Activated CD8-positive, alpha-beta T cell treated with anti-CD3 and anti-CD28 coated beads for 36 hours (primary cell): Measurements from ENCODE around the gene MACROD2. TPM values are rescaled to one million over a fixed set of nuclear protein-coding genes. Genes with fewer than 3 reads are reported as not detected.

Experiments
- ATAC-seq: fragments of 200-7000 bp; cut with Tn5 transposase; one replicate; pipeline ENCODE4 v1.10.0; 2021; ENCODE audit warnings: mild to moderate bottlenecking, moderate library complexity
- CTCF ChIA-PET: fragments of 350-600 bp; sonication (Branson Sonifier 250); formaldehyde crosslinking; loops from one replicate; lab custom pipeline; 2021; ENCODE audit warnings: antibody characterized with exemption; lab: Charles Lee
- POLR2A ChIA-PET: fragments of 350-600 bp; sonication (Branson Sonifier 250); formaldehyde crosslinking; loops from one replicate; lab custom pipeline; 2021; ENCODE audit warnings: antibody characterized with exemption; lab: Charles Lee
- DNase-seq: peaks from one replicate; pipeline ENCODE4 v3.0.0-alpha.2; 2020
- H3K27ac Mint-ChIP-seq: one replicate; pipeline ENCODE4 v1.8.0; 2021; ENCODE audit warnings: mild to moderate bottlenecking, mixed read lengths
- H3K27me3 Mint-ChIP-seq: one replicate; pipeline ENCODE4 v1.8.0; 2021; ENCODE audit warnings: mixed read lengths
- H3K36me3 Mint-ChIP-seq: one replicate; pipeline ENCODE4 v1.8.0; 2021; ENCODE audit warnings: low read depth, mixed read lengths
- H3K4me1 Mint-ChIP-seq: one replicate; pipeline ENCODE4 v1.8.0; 2021; ENCODE audit warnings: low read depth, mixed read lengths
- H3K4me3 Mint-ChIP-seq: one replicate; pipeline ENCODE4 v1.8.0; 2021; ENCODE audit warnings: mild to moderate bottlenecking, moderate library complexity, mixed read lengths
- H3K9me3 Mint-ChIP-seq: one replicate; pipeline ENCODE4 v1.8.0; 2021; ENCODE audit warnings: mixed read lengths
- intact Hi-C: fragments of 100-400 bp; cut with micrococcal nuclease; formaldehyde crosslinking; loops from one replicate; pipeline ENCODE4 v1.10.0; 2022
- total RNA-seq, 2 experiments: library from RNA; stranded (reverse); gene quantifications; one replicate each; pipeline ENCODE4 v1.2.3, GENCODE V29; 2021
- TF ChIP-seq, protein P1 (sequence below): fragments of 200-600 bp; IDR thresholded peaks from one replicate; pipeline ENCODE4 v1.8.0; 2022; ENCODE audit warnings: antibody characterized with exemption, mild to moderate bottlenecking

MACROD2 gene
- total RNA-seq, 2 experiments from 2014 or later: not detected

DNA sequence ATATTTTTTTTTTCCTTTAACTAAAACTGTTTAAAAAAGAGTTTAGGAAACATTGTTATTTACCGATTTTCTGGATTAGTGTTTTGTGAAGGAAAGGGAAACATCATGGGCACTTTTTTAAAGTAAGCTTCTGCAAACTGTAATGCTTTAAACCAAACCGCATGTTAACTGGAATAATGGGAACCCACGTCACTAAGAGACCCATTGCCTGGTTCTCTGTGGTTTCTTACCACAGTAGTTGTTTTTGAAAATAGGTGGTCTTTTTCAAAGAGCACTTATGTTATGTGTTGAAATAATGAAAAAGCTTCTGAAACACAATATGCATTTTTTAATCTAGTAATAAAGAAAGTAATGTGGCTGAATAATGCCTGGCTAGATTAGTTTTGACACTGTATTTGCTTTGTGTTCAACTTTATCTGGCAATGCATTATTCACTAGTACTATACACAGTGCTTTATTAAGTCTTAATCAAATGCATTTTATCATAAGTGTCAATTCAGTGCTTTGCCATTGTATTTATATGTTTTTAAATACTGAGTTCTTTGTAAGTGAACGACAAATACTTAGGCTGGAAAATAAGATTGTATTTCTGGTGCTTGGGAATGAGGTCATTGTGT is 1096.2 kb downstream of the MACROD2 start:
- H3K4me1 Mint-ChIP-seq: peaks cover 2% of the 10 kb centered on the region
- TF ChIP-seq, protein P1, sequence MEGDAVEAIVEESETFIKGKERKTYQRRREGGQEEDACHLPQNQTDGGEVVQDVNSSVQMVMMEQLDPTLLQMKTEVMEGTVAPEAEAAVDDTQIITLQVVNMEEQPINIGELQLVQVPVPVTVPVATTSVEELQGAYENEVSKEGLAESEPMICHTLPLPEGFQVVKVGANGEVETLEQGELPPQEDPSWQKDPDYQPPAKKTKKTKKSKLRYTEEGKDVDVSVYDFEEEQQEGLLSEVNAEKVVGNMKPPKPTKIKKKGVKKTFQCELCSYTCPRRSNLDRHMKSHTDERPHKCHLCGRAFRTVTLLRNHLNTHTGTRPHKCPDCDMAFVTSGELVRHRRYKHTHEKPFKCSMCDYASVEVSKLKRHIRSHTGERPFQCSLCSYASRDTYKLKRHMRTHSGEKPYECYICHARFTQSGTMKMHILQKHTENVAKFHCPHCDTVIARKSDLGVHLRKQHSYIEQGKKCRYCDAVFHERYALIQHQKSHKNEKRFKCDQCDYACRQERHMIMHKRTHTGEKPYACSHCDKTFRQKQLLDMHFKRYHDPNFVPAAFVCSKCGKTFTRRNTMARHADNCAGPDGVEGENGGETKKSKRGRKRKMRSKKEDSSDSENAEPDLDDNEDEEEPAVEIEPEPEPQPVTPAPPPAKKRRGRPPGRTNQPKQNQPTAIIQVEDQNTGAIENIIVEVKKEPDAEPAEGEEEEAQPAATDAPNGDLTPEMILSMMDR: no peak
- H3K27me3 Mint-ChIP-seq: no peaks in the 10 kb centered on the region
- no peak overlapping the region for H3K27ac Mint-ChIP-seq
- H3K4me3 Mint-ChIP-seq: no peak overlapping the region
- intact Hi-C loops: no loop called here
- CTCF ChIA-PET: no interaction called here
- no peaks in the 10 kb centered on the region for H3K36me3 Mint-ChIP-seq
- no peak for DNase-seq
- POLR2A ChIA-PET: no interaction called here
- H3K9me3 Mint-ChIP-seq: no peaks in the 10 kb centered on the region
- no peak for ATAC-seq

DNA sequence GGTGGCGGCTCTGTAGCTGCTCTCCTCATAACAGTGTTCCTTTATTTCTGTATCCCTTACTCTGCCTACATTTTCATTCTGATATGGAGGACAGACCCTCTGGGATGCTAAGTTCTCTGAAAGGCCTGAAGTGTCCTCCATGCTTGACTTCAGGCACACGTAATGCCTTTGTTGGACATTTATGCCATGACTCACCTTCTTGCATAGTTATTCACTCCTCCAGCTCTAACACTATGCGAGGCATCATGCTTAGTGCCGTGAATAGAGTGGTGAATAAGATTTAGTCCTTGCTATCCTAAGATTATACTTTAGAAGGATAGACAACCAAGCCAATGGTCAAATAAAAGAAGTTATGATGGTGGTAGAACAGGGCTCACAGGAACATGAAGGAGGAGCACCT is 1103.0 kb downstream of the MACROD2 start:
- Mint-ChIP-seq H3K9me3 (no peaks in the 10 kb centered on the region), H3K27me3 (no peaks in the 10 kb centered on the region), H3K4me3 (no peak overlapping the region), H3K4me1 (no peaks in the 10 kb centered on the region), H3K36me3 (no peaks in the 10 kb centered on the region), H3K27ac (no peak overlapping the region)
- ChIA-PET CTCF (no interaction called here), POLR2A (no interaction called here)
- ATAC-seq: no peak
- intact Hi-C loops: no loop called here
- TF ChIP-seq, protein P1: no peak
- no peak for DNase-seq

DNA sequence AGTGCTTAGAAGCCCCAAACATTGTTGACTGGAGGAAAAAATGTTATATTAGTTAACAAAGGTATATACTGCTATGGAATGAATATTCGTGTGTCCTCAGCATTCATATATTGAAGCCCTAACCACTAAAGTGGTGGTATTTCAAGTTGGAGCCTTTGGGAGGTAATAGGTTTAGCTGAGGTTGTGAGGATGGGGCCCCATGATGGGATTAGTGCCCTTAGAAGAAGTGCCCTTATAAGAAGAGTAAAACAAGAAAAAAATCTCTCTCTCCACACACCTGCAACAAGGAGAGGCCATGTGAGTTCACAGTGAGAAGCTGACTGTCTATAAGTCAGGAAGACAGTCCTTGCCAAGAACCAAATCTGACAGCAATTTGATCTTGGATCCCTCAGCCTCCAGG is 1103.8 kb downstream of the MACROD2 start:
- ATAC-seq (no peak), DNase-seq (no peak)
- H3K4me1 Mint-ChIP-seq: no peaks in the 10 kb centered on the region
- H3K27ac Mint-ChIP-seq: no peak overlapping the region
- intact Hi-C loops: no loop called here
- TF ChIP-seq, protein P1: no peak
- H3K9me3 Mint-ChIP-seq: peaks cover 4% of the 10 kb centered on the region
- no peaks in the 10 kb centered on the region for H3K27me3 Mint-ChIP-seq
- no peaks in the 10 kb centered on the region for H3K36me3 Mint-ChIP-seq
- POLR2A ChIA-PET: no interaction called here
- no peak overlapping the region for H3K4me3 Mint-ChIP-seq
- CTCF ChIA-PET: no interaction called here

DNA sequence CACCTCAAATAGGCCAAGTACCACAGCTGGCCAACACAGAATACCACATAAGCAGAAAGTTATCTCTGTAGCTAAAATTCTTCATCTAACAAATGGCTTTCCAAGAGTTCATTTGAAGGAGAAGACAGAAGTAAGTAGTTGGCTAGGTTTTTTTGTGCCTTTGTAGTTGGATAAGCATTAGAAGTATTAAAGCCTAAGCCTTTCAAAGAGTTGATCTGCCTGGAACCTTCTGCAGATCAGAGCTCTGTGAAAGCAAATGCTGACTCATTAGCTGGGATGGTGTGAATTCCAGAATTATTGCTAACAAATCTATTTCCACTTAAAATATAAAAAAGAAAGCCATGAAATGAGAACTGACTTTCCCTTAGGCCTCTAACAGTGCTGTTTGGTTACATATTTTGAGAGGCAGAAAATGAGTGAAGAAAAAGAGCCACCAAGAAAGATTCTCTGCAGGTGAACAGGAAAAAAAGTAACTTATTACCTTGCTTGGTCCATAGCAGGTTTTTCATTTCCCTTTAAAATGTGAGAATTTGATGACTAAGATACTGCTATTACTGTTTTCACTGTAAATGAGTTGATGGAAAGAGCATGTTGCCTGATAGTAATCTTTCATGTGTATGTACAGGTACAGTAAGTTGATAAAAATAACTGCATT is 1105.3 kb downstream of the MACROD2 start:
- Mint-ChIP-seq H3K4me1 (no peaks in the 10 kb centered on the region), H3K27me3 (no peaks in the 10 kb centered on the region), H3K27ac (no peak overlapping the region), H3K36me3 (no peaks in the 10 kb centered on the region), H3K9me3 (peaks cover 4% of the 10 kb centered on the region), H3K4me3 (no peak overlapping the region)
- POLR2A ChIA-PET: no interaction called here
- CTCF ChIA-PET: no interaction called here
- DNase-seq (no peak), ATAC-seq (no peak)
- intact Hi-C loops: no loop called here
- TF ChIP-seq, protein P1: no peak

DNA sequence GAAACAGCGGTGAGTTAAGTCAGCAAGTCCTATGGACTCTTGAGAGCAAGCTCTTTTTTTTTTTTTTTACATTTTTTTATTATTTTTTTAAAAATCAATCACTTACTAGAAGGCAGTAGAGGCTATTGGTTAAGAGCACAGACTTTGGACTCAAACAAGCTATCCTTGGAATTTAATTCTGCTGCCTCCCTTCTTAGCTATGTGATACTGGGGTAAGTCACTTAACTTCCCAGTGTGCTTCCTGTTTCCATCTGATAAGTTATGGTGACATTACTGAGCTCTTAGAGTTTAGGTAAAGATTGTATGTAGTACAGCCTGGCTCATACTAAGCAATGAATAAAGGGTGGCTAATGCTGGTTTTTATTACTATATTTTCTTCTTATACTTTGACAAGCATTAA is 1112.6 kb downstream of the MACROD2 start:
- H3K9me3 Mint-ChIP-seq: peaks cover 5% of the 10 kb centered on the region
- CTCF ChIA-PET: no interaction called here
- DNase-seq (no peak), ATAC-seq (no peak)
- POLR2A ChIA-PET: no interaction called here
- H3K27ac Mint-ChIP-seq: no peak overlapping the region
- no peaks in the 10 kb centered on the region for H3K36me3 Mint-ChIP-seq
- H3K4me3 Mint-ChIP-seq: no peak overlapping the region
- intact Hi-C loops: no loop called here
- TF ChIP-seq, protein P1: no peak
- no peaks in the 10 kb centered on the region for H3K27me3 Mint-ChIP-seq
- no peaks in the 10 kb centered on the region for H3K4me1 Mint-ChIP-seq
